Measurements from ENCODE around the gene SEC23IP. TPM values are rescaled to one million over a fixed set of nuclear protein-coding genes. Genes with fewer than 3 reads are reported as not detected.

Gene SEC23IP
- total RNA-seq, 4 donors from 2014 or later, result 15.4 to 51.3 (median 31.1) TPM

GRCh38 chr10:119859420-119860258 lies 32.9 kb upstream of the SEC23IP start:
- Histone ChIP-seq H3K4me3 (no peak overlapping the region), H3K36me3 (peaks cover 0 to 38% of the 10 kb centered on the region in 2 donors), H3K27me3 (no peaks in the 10 kb centered on the region), H3K9me3 (peaks cover 0 to 5% (median 0%) of the 10 kb centered on the region in 3 donors), H3K4me1 (peaks cover 0 to 38% (median 0%) of the 10 kb centered on the region in 3 donors), H3K27ac (no peak overlapping the region)
- 65 to 76% methylated on average over 1 of the region's 1 CpG for WGBS, 2 donors (ENCODE audit: low coverage in 1 of 2)
- no peak for ATAC-seq
- TF ChIP-seq, protein P1, sequence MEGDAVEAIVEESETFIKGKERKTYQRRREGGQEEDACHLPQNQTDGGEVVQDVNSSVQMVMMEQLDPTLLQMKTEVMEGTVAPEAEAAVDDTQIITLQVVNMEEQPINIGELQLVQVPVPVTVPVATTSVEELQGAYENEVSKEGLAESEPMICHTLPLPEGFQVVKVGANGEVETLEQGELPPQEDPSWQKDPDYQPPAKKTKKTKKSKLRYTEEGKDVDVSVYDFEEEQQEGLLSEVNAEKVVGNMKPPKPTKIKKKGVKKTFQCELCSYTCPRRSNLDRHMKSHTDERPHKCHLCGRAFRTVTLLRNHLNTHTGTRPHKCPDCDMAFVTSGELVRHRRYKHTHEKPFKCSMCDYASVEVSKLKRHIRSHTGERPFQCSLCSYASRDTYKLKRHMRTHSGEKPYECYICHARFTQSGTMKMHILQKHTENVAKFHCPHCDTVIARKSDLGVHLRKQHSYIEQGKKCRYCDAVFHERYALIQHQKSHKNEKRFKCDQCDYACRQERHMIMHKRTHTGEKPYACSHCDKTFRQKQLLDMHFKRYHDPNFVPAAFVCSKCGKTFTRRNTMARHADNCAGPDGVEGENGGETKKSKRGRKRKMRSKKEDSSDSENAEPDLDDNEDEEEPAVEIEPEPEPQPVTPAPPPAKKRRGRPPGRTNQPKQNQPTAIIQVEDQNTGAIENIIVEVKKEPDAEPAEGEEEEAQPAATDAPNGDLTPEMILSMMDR (IDR thresholded peaks at IDR 0.05), result peak; percentile 31 to 67 (median 52)
- no peak for TF ChIP-seq POLR2A (IDR thresholded peaks at IDR 0.05)

DNA sequence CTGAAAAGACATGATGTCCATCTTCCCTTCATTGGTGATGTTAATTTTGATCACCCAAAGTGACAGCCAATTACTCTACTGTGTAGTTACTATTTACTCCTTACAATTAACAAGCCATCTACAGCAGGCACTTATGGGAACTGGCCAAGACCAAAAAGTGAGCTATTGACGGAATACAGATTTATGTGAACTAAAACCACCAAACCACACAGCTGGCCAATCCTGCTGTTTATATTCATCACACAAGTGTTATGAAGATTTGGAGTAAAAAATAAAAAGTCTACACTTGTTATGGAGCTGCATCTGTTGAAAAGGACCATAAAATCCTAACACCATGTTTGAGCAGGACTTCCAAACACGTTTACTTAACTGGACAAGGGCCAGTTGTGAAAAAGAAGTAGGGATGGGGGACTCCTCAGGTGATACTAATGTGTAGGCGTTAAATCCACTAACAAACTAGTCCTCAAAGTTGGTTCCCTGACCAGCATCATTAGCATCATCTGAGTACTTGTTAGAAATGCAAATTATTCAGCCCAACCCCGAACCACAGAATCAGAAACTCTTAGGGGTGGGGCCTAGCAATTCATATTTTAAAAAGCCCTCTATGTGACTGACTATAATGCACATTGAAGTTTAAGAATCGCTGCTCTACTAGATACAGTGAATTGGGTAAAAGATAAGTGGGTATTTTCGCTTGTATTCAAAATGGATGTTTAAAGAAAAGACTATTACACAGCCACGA lies 31.5 kb upstream of the SEC23IP start:
- WGBS, 2 donors (ENCODE audit: low coverage in 1 of 2), result 58 to 74% methylated on average over 5 to 7 of the region's 7 CpGs

GRCh38 chr10:119862524-119862923 lies 30.0 kb upstream of the SEC23IP start:
- Histone ChIP-seq H3K36me3 (peaks cover 0 to 9% of the 10 kb centered on the region in 2 donors), H3K27me3 (no peaks in the 10 kb centered on the region), H3K4me3 (no peak overlapping the region), H3K4me1 (peaks cover 0 to 41% (median 0%) of the 10 kb centered on the region in 3 donors), H3K9me3 (peaks cover 0 to 5% (median 0%) of the 10 kb centered on the region in 3 donors), H3K27ac (no peak overlapping the region)
- 43 to 63% methylated on average over 1 of the region's 1 CpG for WGBS, 2 donors (ENCODE audit: low coverage in 1 of 2)
- no peak for ATAC-seq
- TF ChIP-seq, protein P1 (IDR thresholded peaks at IDR 0.05), result no peak
- TF ChIP-seq POLR2A (IDR thresholded peaks at IDR 0.05) (no peak), POLR2AphosphoS5 (IDR thresholded peaks at IDR 0.05) (no peak), EP300 (IDR thresholded peaks at IDR 0.05) (no peak)

More for the DNA sequence above, 31.5 kb upstream of the SEC23IP start:
- TF ChIP-seq, protein P1 (IDR thresholded peaks at IDR 0.05), result no peak
- no peak for TF ChIP-seq POLR2AphosphoS5 (IDR thresholded peaks at IDR 0.05)
- no peak for TF ChIP-seq EP300 (IDR thresholded peaks at IDR 0.05)
- no peak for TF ChIP-seq POLR2A (IDR thresholded peaks at IDR 0.05)
- H3K9me3 ChIP-seq, result peaks cover 0 to 5% (median 0%) of the 10 kb centered on the region in 3 donors
- no peak overlapping the region for H3K27ac ChIP-seq
- H3K36me3 ChIP-seq, result peaks cover 0 to 24% of the 10 kb centered on the region in 2 donors
- no peaks in the 10 kb centered on the region for H3K27me3 ChIP-seq
- H3K4me1 ChIP-seq, result peaks cover 0 to 40% (median 0%) of the 10 kb centered on the region in 3 donors
- no peak for ATAC-seq
- H3K4me3 ChIP-seq, result no peak overlapping the region

GRCh38 chr10:119863951-119864565 lies 28.5 kb upstream of the SEC23IP start:
- peaks cover 0 to 5% (median 0%) of the 10 kb centered on the region in 3 donors for H3K9me3 ChIP-seq
- H3K4me3 ChIP-seq, result no peak overlapping the region
- H3K27ac ChIP-seq, result no peak overlapping the region
- 80 to 91% methylated on average over 1 to 3 of the region's 4 CpGs for WGBS, 2 donors (ENCODE audit: low coverage in 1 of 2)
- H3K27me3 ChIP-seq, result no peaks in the 10 kb centered on the region
- H3K36me3 ChIP-seq, result no peaks in the 10 kb centered on the region
- TF ChIP-seq, protein P1 (IDR thresholded peaks at IDR 0.05), result no peak
- no peak for TF ChIP-seq POLR2AphosphoS5 (IDR thresholded peaks at IDR 0.05)
- no peak for TF ChIP-seq EP300 (IDR thresholded peaks at IDR 0.05)
- TF ChIP-seq POLR2A (IDR thresholded peaks at IDR 0.05), result no peak
- no peak for ATAC-seq
- H3K4me1 ChIP-seq, result peaks cover 0 to 41% (median 0%) of the 10 kb centered on the region in 3 donors
